ENCODE data around the gene CETN3. TPM values are rescaled to one million over a fixed set of nuclear protein-coding genes. Genes with fewer than 3 reads are reported as not detected.
A peak's percentile ranks its signal among the peaks of the same experiment; 100 is the strongest.

CETN3 gene
- total RNA-seq (2021; fragmentation: NEBNext Ultra II Directional; extraction: Animal tissue kit (Norgen Biotek cat#: 25700)) = 10 to 100 TPM; 19.6 to 29.3 (median 24.8) TPM
- long read RNA-seq, transcript CETN3-201 (5 exons, 2,432 nt) = major isoform, 26 of 31 reads
- long read RNA-seq, partial matches to known transcripts = 3 of 31 reads
- long read RNA-seq, other reads (novel, unspliced or antisense) = 1 of 31 reads

DNA sequence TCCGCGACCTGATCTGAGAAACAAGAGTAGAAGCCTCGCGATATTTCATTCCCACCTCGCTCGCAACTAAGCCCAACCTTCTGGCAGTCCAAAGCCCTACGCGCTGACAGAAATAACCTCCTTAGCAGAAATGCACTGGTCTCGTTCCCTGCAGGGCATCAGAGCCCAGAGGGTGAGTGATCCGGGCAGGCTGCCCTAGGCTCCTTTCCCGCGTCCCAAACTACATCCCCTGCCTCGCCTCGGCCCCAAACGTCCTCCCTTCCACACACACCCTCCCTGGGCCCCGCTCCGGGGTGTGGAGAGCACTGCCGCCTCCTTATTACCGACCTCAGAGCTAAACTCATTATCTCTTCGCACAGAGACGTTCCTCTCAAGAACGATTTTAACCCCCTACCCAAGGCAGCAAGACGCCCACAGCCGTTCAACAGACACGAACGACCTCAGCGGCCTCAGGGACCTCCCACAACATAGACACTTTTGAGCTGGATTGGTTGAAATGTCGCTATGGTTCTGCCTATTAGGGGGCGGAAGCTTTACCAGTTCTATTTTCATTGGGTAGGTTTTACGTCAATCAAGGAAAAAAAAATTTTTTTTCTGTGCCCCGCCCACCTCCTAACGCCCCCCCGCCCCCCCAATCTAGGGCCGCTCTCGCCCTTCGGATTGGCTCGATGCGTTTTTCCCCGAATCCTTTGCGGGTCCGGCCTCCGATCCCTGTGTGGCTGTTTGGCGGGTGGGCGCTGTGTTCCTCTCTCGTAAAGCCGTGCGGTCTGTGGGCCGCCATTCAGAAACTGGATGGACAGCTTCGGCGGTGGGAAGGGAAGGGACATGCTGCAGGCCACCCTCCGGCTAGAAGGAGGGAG lies at the start of gene CETN3:
Gene CETN3, minus strand, starts transcription at position 439 of the 860 bp plus-strand sequence. Its CDS starts 95 bp downstream, at position 344.
- peaks cover 6% of the 10 kb centered on the region; the same call in 1 of the 2 replicates for H3K36me3 Mint-ChIP-seq (ENCODE audit: low read depth)
- H3K9me3 Mint-ChIP-seq = no peaks in the 10 kb centered on the region
- H3K4me1 Mint-ChIP-seq (ENCODE audit: low read depth) = peaks cover 6% of the 10 kb centered on the region
- no peak within 1 kb of the TSS for H3K4me3 Mint-ChIP-seq
- TF ChIP-seq, protein P1, sequence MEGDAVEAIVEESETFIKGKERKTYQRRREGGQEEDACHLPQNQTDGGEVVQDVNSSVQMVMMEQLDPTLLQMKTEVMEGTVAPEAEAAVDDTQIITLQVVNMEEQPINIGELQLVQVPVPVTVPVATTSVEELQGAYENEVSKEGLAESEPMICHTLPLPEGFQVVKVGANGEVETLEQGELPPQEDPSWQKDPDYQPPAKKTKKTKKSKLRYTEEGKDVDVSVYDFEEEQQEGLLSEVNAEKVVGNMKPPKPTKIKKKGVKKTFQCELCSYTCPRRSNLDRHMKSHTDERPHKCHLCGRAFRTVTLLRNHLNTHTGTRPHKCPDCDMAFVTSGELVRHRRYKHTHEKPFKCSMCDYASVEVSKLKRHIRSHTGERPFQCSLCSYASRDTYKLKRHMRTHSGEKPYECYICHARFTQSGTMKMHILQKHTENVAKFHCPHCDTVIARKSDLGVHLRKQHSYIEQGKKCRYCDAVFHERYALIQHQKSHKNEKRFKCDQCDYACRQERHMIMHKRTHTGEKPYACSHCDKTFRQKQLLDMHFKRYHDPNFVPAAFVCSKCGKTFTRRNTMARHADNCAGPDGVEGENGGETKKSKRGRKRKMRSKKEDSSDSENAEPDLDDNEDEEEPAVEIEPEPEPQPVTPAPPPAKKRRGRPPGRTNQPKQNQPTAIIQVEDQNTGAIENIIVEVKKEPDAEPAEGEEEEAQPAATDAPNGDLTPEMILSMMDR (IDR thresholded peaks at IDR 0.05) = no peak
- H3K27ac Mint-ChIP-seq = no peak within 1 kb of the TSS
- no peaks in the 10 kb centered on the region; the same call in none of the 2 replicates for H3K27me3 Mint-ChIP-seq (ENCODE audit: insufficient read depth)
- DNase-seq = peak; percentile 95

DNA sequence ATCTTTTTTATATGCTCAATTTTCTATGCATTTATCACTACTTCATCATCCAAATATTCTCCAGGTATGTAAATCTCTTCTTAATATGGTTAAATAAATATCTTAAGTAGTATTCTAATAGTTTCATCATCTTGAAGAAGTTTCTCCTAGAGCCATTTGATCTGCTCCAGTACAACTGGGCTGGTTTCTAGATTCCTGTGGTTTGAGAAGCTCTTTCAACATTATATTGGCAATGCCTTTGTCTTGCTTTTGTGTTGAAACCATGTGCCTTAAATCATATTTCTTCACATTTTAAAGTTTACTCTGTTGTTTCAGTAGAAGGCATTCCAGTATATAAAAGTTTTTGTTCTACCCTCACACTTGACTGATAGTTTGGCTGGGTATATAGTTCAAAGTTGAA lies 37.4 kb upstream of the CETN3 start:
- H3K4me3 Mint-ChIP-seq = no peak overlapping the region
- H3K27ac Mint-ChIP-seq = no peak overlapping the region
- H3K9me3 Mint-ChIP-seq = no peaks in the 10 kb centered on the region; the same call in 1 of the 2 replicates
- H3K27me3 Mint-ChIP-seq (ENCODE audit: insufficient read depth) = no peaks in the 10 kb centered on the region; the same call in 1 of the 2 replicates
- TF ChIP-seq, protein P1 (IDR thresholded peaks at IDR 0.05) = no peak
- H3K36me3 Mint-ChIP-seq (ENCODE audit: low read depth) = peaks cover 6% of the 10 kb centered on the region
- peak; percentile 5 for DNase-seq
- H3K4me1 Mint-ChIP-seq (ENCODE audit: low read depth) = no peaks in the 10 kb centered on the region

DNA sequence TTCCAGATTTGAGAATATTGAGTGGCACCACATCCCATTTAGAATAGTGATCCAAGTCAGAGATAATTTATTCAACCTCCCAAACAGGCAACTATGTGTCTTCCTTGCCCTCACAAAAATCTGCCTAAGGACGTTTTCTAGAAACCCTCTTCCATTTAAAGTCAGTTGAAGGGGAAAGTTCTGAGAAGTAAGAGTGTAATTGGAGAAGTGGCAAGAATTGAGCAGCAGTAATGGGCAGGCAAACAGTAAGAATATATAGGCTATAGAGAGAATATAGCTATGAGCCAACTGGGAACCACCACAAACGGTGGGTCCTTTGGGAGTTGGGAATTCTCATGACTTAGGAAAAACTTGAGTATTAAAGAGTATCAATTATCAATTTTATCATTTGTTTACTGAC lies 31.1 kb upstream of the CETN3 start:
- Mint-ChIP-seq H3K4me1 (ENCODE audit: low read depth) (peaks cover 10% of the 10 kb centered on the region), H3K9me3 (no peaks in the 10 kb centered on the region), H3K36me3 (ENCODE audit: low read depth) (no peaks in the 10 kb centered on the region), H3K4me3 (peak overlapping the region; percentile 89; the same call in 1 of the 2 replicates), H3K27me3 (ENCODE audit: insufficient read depth) (peaks cover 2% of the 10 kb centered on the region), H3K27ac (peak overlapping the region; percentile 57; the same call in 1 of the 2 replicates)
- DNase-seq = no peak
- TF ChIP-seq, protein P1 (IDR thresholded peaks at IDR 0.05) = no peak

DNA sequence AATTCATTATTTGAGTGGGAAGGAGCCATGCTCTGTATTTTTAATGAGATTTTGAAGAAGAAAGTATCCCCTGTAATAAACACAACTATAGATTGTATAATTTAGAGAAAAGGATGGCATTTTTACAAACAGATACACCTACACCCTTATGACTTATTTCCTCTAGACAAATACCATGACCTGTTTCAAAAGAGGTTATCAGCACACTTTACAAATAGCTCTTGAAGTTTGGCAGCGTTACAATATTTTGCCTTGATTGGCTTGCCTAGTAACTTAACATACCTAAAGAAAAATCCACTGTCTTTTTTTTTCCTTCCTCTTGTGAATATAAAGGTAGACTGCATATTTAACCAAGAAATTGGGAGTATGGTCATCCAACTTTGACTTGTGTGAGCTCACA lies 28.5 kb upstream of the CETN3 start:
- no peak for DNase-seq
- TF ChIP-seq, protein P1 (IDR thresholded peaks at IDR 0.05) = no peak
- H3K4me3 Mint-ChIP-seq = no peak overlapping the region
- H3K9me3 Mint-ChIP-seq = no peaks in the 10 kb centered on the region
- peaks cover 2% of the 10 kb centered on the region for H3K27me3 Mint-ChIP-seq (ENCODE audit: insufficient read depth)
- H3K27ac Mint-ChIP-seq = no peak overlapping the region
- H3K4me1 Mint-ChIP-seq (ENCODE audit: low read depth) = peaks cover 10% of the 10 kb centered on the region
- H3K36me3 Mint-ChIP-seq (ENCODE audit: low read depth) = no peaks in the 10 kb centered on the region

DNA sequence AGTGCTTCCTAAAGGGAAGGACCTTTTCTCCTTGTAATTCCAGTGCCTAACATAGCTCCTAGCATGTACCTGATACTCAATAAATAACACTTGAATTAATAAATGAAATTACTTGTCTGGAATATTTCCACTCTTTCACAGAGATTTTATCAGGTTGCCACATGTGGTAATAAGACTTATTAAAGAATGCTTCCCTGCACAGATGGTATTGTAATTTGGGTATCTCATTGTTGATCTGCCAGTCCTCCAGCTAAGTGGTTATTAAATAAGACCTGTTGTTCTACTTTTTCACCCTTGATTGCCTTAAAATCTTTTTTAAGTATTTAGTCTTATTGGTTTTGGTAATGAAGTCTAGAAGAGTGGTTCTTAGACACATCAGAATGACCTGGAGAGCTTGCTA lies 28.1 kb upstream of the CETN3 start:
- TF ChIP-seq, protein P1 (IDR thresholded peaks at IDR 0.05) = no peak
- Mint-ChIP-seq H3K9me3 (no peaks in the 10 kb centered on the region), H3K27me3 (ENCODE audit: insufficient read depth) (peaks cover 2% of the 10 kb centered on the region), H3K4me1 (ENCODE audit: low read depth) (peaks cover 10% of the 10 kb centered on the region), H3K36me3 (ENCODE audit: low read depth) (no peaks in the 10 kb centered on the region), H3K27ac (no peak overlapping the region), H3K4me3 (no peak overlapping the region)
- no peak for DNase-seq

Measured in HFFc6 (cell line).